LNCAP (cell line): ENCODE data around the gene ACP6.

Experiments
- CTCF ChIP-seq: fragments of 450-650 bp; IDR thresholded peaks from 2 replicates; pipeline ENCODE4 v1.5.1; 2017; ENCODE audit warnings: mild to moderate bottlenecking

The ACP6 gene

GRCh38 chr1:147641695-147642592 is 28.4 kb downstream of the ACP6 start:
- peak; percentile 94 for TF ChIP-seq CTCF

GRCh38 chr1:147641291-147641690 is 29.0 kb downstream of the ACP6 start:
- no peak for TF ChIP-seq CTCF

- peak; percentile 88 for TF ChIP-seq CTCF
These were observed 29.7 kb downstream of the ACP6 start for GRCh38 chr1:147640553-147641165.

GRCh38 chr1:147636314-147636713 is 34.0 kb downstream of the ACP6 start:
- TF ChIP-seq CTCF, result no peak

GRCh38 chr1:147635342-147635741 is 35.0 kb downstream of the ACP6 start:
- no peak for TF ChIP-seq CTCF

GRCh38 chr1:147634645-147635044 is 35.7 kb downstream of the ACP6 start:
- TF ChIP-seq CTCF, result no peak

GRCh38 chr1:147633759-147634158 is 36.6 kb downstream of the ACP6 start:
- no peak for TF ChIP-seq CTCF
